Activated T-cell treated with anti-CD3 and anti-CD28 coated beads, Interleukin-2, amount 50 U/mL, for 72 hours (primary cell): ENCODE measurements around the gene TIMM17A. TPM values are rescaled to one million over a fixed set of nuclear protein-coding genes. Genes with fewer than 3 reads are reported as not detected.
"Not testable (repeated sequence)": the region's sequence is repeated elsewhere in the genome, so short reads cannot be mapped to it uniquely, and the experiment has no call there.

Experiments used
- ATAC-seq, 2 donors: fragments of 150-1000 bp; cut with Tn5 transposase; replicated peaks in 1 of 2; 2 replicates each; pipeline ENCODE4 v1.10.0; 2021; ENCODE audit warnings: moderate library complexity in 2 of 2, mild to moderate bottlenecking in 1 of 2
- DNase-seq, 2 donors: peaks; one replicate each; pipeline ENCODE4 v3.0.0; 2021 to 2022; ENCODE audit warnings: mixed read lengths in 1 of 2
- H3K27ac Mint-ChIP-seq: one replicate; pipeline ENCODE4 v1.8.0; 2022; ENCODE audit warnings: mild to moderate bottlenecking, moderate library complexity, mixed read lengths
- H3K27me3 Mint-ChIP-seq: one replicate; pipeline ENCODE4 v1.8.0; 2022; ENCODE audit warnings: low read depth, mixed read lengths
- H3K36me3 Mint-ChIP-seq, 2 donors: one replicate each; pipeline ENCODE4 v1.8.0; 2022; ENCODE audit warnings: mixed read lengths in 2 of 2, mild to moderate bottlenecking in 1 of 2; ENCODE audit not compliant: insufficient read depth in 2 of 2
- H3K4me1 Mint-ChIP-seq: one replicate; pipeline ENCODE4 v1.8.0; 2022; ENCODE audit warnings: low read depth, mixed read lengths
- H3K4me3 Mint-ChIP-seq, 2 donors: one replicate each; pipeline ENCODE4 v1.8.0; 2022; ENCODE audit warnings: mild to moderate bottlenecking in 2 of 2, mixed read lengths in 2 of 2, moderate library complexity in 2 of 2
- H3K9me3 Mint-ChIP-seq, 2 donors: one replicate each; pipeline ENCODE4 v1.8.0; 2022; ENCODE audit warnings: mixed read lengths in 2 of 2
- total RNA-seq, 2 donors: library from RNA; stranded (reverse); gene quantifications; one replicate each; pipeline ENCODE4 v1.2.3, GENCODE V29; 2022

Gene TIMM17A
- total RNA-seq, 2 donors from 2014 or later, result 34.4 to 40.1 TPM

- Mint-ChIP-seq H3K27ac (no peak overlapping the region), H3K27me3 (peaks cover 8% of the 10 kb centered on the region), H3K9me3 (no peaks in the 10 kb centered on the region), H3K4me1 (no peaks in the 10 kb centered on the region), H3K4me3 (no peak overlapping the region), H3K36me3 (no peaks in the 10 kb centered on the region)
- DNase-seq (no peak), ATAC-seq (no peak)
Observed at GRCh38 chr1:201928266-201928665, 27.0 kb upstream of the TIMM17A start.

DNA sequence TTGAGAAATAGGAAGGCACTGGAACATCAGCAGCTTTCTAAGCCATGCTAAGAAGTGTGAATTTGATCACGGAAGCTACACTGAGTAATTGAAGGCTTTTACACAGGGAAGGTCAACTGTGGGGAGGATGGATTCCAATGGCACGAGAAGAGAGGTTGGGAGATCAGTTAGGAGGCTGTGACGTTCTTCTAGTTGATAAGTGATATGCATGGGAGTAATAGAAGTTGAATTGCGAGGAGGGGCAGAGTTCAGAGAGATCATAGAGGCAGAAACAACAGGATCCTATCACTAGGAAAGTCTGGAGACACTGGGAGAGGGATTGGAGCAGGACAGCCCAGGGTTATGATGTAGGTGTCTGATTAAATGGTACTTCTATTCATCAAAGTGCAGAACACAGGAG is 25.2 kb upstream of the TIMM17A start:
- H3K4me3 Mint-ChIP-seq, result no peak overlapping the region
- no peaks in the 10 kb centered on the region for H3K36me3 Mint-ChIP-seq
- no peak overlapping the region for H3K27ac Mint-ChIP-seq
- no peaks in the 10 kb centered on the region for H3K9me3 Mint-ChIP-seq
- ATAC-seq (no peak), DNase-seq (no peak)
- H3K27me3 Mint-ChIP-seq, result peaks cover 19% of the 10 kb centered on the region
- H3K4me1 Mint-ChIP-seq, result no peaks in the 10 kb centered on the region

- DNase-seq, result no peak
- no peak for ATAC-seq
- Mint-ChIP-seq H3K27me3 (peaks cover 20% of the 10 kb centered on the region), H3K36me3 (no peaks in the 10 kb centered on the region), H3K4me3 (no peak overlapping the region), H3K4me1 (no peaks in the 10 kb centered on the region), H3K9me3 (no peaks in the 10 kb centered on the region), H3K27ac (no peak overlapping the region)
Observed at GRCh38 chr1:201930803-201931202, 24.5 kb upstream of the TIMM17A start.

DNA sequence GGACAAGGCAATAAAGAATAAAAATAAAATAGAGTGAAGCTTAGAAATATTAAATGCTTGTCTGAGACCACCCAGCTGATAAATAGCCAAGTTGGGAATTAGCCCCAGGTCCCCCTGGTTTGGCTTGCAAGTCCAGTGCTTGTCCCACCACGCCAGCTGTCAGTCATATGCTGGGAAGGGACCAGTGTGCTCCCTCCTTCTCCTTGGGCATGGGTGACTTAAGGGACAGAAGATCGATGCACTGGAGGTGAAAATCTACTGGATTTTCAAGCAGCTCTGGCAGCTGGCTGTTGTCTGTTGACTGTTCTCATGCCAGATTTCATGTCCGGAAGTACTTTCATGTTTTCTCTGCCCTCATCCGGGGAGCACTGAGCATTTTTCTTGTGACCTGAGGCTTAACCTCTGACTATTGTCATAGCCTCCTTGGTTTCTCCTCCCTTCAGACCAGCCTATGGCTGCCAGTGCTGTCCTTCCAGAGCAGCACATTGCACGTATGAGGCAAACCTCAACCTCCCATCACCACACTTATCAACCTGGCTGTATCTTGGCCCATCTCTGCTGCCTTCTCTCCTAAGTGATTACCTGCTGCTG is 21.4 kb upstream of the TIMM17A start:
- H3K36me3 Mint-ChIP-seq, result no peaks in the 10 kb centered on the region
- ATAC-seq (no peak), DNase-seq (no peak)
- no peaks in the 10 kb centered on the region for H3K9me3 Mint-ChIP-seq
- H3K4me3 Mint-ChIP-seq, result no peak overlapping the region
- no peak overlapping the region for H3K27ac Mint-ChIP-seq
- peaks cover 11% of the 10 kb centered on the region for H3K27me3 Mint-ChIP-seq
- peaks cover 4% of the 10 kb centered on the region for H3K4me1 Mint-ChIP-seq

- Mint-ChIP-seq H3K36me3 (no peaks in the 10 kb centered on the region), H3K4me1 (peaks cover 4% of the 10 kb centered on the region), H3K4me3 (no peak overlapping the region), H3K9me3 (no peaks in the 10 kb centered on the region), H3K27ac (no peak overlapping the region), H3K27me3 (peaks cover 11% of the 10 kb centered on the region)
- DNase-seq, result no peak
- no peak for ATAC-seq
Observed at GRCh38 chr1:201937624-201938213, 17.6 kb upstream of the TIMM17A start.

DNA sequence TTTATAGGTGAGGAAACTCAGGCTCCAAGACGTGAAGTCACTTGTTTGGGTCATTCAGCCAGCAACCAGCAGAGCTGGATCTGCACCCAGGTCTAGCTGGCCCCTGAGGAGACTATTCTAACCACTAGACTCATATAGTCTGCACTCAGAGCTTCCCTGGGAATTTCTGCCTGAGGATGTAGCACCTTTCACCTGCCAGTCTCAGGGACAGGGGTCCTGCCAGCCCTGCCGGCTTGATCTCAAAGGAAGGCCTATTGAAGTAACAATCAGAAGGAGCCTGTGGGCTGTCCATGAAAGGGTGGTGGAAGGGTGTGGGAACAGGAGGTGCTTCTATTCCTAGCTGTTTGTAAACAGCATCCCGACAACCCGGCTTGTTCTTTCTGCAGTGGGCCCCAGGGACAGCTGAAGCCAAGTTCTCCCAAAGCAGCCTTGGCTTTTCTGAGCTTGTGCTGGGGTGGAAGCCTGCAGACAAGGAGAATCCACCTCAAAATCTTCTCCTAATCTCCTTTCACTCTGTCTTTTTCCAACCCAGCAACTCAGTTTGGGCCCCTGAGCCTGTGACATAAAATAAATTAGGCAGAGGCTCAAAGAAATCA is 16.8 kb upstream of the TIMM17A start:
- H3K4me1 Mint-ChIP-seq, result peaks cover 4% of the 10 kb centered on the region
- no peak overlapping the region for H3K4me3 Mint-ChIP-seq
- H3K27ac Mint-ChIP-seq, result no peak overlapping the region
- peaks cover 11% of the 10 kb centered on the region for H3K27me3 Mint-ChIP-seq
- no peaks in the 10 kb centered on the region for H3K36me3 Mint-ChIP-seq
- no peak for DNase-seq
- no peak for ATAC-seq
- no peaks in the 10 kb centered on the region for H3K9me3 Mint-ChIP-seq

GRCh38 chr1:201939148-201939547 is 16.2 kb upstream of the TIMM17A start:
- Mint-ChIP-seq H3K36me3 (no peaks in the 10 kb centered on the region), H3K4me3 (no peak overlapping the region), H3K27ac (no peak overlapping the region), H3K9me3 (no peaks in the 10 kb centered on the region), H3K4me1 (peaks cover 4% of the 10 kb centered on the region), H3K27me3 (peaks cover 10% of the 10 kb centered on the region)
- ATAC-seq (no peak), DNase-seq (no peak)

DNA sequence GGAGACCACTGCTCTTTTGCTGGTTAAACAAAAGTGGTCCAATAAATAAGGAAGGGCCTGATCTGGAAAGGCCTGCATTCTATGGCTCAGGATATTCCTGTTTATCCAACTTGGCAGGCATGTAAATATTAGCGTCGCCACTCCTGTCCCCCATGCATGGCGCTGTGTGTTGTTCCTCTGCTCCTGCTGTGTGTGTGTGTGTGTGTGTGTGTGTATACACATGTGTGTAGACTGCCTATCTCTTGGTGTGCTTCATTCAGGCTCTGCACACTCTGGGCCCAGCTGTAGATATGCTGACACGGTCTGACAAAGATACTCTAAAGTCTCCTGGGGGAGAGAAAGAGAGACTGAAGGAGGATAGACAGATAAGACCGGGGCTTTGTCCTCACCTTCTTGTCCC is 15.7 kb upstream of the TIMM17A start:
- Mint-ChIP-seq H3K27me3 (peaks cover 7% of the 10 kb centered on the region), H3K36me3 (no peaks in the 10 kb centered on the region), H3K27ac (no peak overlapping the region), H3K4me3 (no peak overlapping the region), H3K9me3 (no peaks in the 10 kb centered on the region), H3K4me1 (peaks cover 4% of the 10 kb centered on the region)
- DNase-seq (no peak), ATAC-seq (no peak)

- ATAC-seq, H3K27me3 Mint-ChIP-seq, H3K4me1 Mint-ChIP-seq, H3K36me3 Mint-ChIP-seq, DNase-seq, H3K27ac Mint-ChIP-seq, H3K4me3 Mint-ChIP-seq, H3K9me3 Mint-ChIP-seq: not testable (repeated sequence)
Observed at GRCh38 chr1:201940316-201940715, 15.0 kb upstream of the TIMM17A start.

DNA sequence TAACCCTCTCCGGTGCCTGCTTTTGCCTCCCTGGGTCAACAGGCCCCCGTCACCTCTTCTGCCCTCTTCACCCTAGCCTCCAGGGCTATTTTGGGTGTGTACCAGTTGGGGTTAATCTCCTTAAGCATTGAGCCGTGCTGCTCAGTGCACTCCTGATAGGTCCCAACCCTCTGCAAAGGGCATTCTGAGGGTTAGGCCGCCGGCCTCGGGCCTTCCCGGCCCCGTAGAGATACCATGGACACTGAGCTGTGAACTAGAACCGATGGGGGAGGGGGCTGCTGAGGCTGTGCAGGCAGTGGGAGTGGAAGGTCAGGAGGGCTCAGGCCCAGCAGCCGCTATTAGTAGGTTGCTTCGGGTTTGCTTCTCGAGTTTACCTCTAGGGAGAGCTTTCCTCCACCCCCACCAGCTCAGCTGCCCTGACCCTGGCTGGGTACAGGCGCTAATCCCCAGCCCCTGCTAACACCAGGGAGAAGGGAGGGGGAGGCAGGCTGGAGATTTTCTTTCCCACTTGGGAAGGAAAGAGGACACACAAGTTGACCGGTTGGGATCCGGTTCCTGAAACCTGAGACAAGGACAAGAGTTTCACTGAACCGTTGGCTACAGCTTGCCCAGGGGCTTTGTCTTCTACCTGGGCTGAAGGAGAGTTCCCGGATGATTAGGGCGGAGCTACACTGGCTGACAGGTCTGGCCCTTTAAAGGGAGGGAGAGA is 13.7 kb upstream of the TIMM17A start:
- DNase-seq, result no peak
- Mint-ChIP-seq H3K9me3 (no peaks in the 10 kb centered on the region), H3K4me1 (peaks cover 17% of the 10 kb centered on the region), H3K36me3 (no peaks in the 10 kb centered on the region), H3K4me3 (no peak overlapping the region), H3K27ac (no peak overlapping the region), H3K27me3 (peaks cover 21% of the 10 kb centered on the region)
- ATAC-seq, result no peak

GRCh38 chr1:201942129-201942495 is 13.2 kb upstream of the TIMM17A start:
- Mint-ChIP-seq H3K27me3 (peaks cover 26% of the 10 kb centered on the region), H3K4me3 (no peak overlapping the region), H3K36me3 (no peaks in the 10 kb centered on the region), H3K4me1 (peaks cover 22% of the 10 kb centered on the region), H3K9me3 (no peaks in the 10 kb centered on the region), H3K27ac (no peak overlapping the region)
- no peak for DNase-seq
- no peak for ATAC-seq

DNA sequence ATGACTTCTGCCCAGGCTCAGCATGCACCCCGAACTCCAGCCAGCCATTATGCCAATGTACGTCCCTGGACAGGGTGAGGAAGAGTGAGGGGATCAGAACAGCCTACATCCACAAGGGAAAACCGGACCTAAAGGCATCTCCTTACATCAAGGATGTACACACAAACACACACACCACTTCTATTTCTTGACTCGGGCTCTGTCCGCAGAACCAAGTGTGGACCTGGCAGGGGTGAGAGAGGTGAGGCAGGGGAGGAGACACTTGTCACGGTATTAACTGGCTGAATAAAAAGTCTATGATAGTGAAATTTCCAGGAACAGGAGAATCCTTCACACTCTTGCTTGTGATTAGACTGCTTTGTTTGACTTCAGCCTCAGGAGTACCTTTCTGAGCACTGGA is 11.3 kb upstream of the TIMM17A start:
- ATAC-seq (no peak), DNase-seq (no peak)
- H3K27me3 Mint-ChIP-seq, result peaks cover 37% of the 10 kb centered on the region

GRCh38 chr1:201944639-201945038 is 10.7 kb upstream of the TIMM17A start:
- ATAC-seq (no peak), DNase-seq (no peak)
- H3K9me3 Mint-ChIP-seq, result no peaks in the 10 kb centered on the region
- H3K36me3 Mint-ChIP-seq, result no peaks in the 10 kb centered on the region
- H3K27me3 Mint-ChIP-seq, result peaks cover 37% of the 10 kb centered on the region
- H3K4me3 Mint-ChIP-seq, result no peak overlapping the region
- H3K27ac Mint-ChIP-seq, result no peak overlapping the region
- peaks cover 19% of the 10 kb centered on the region for H3K4me1 Mint-ChIP-seq

More for the DNA sequence above, 11.3 kb upstream of the TIMM17A start:
- no peak overlapping the region for H3K27ac Mint-ChIP-seq
- H3K4me1 Mint-ChIP-seq, result peaks cover 19% of the 10 kb centered on the region
- no peaks in the 10 kb centered on the region for H3K9me3 Mint-ChIP-seq
- H3K36me3 Mint-ChIP-seq, result no peaks in the 10 kb centered on the region
- no peak overlapping the region for H3K4me3 Mint-ChIP-seq
